Smooth muscle cell of the brain vasculature (primary cell): Measurements from ENCODE around the gene DNHD1.
A peak's percentile ranks its signal among the peaks of the same experiment; 100 is the strongest.

Source experiments
- DNase-seq: peaks from one replicate; pipeline ENCODE4 v3.0.0-alpha.2; 2012; ENCODE audit warnings: low read depth, low spot score

The DNHD1 gene

GRCh38 chr11:6611963-6612212 is 114.8 kb downstream of the DNHD1 start:
- DNase-seq = no peak

- DNase-seq = peak; percentile 83
Measured at GRCh38 chr11:6612213-6613041, 115.3 kb downstream of the DNHD1 start, which contains the start of gene TAF10. TAF10 (minus strand) TSS chr11:6612216; CDS start chr11:6612189, 27 bp downstream.

- no peak for DNase-seq
Measured at GRCh38 chr11:6613496-6613895, 116.4 kb downstream of the DNHD1 start.

DNA sequence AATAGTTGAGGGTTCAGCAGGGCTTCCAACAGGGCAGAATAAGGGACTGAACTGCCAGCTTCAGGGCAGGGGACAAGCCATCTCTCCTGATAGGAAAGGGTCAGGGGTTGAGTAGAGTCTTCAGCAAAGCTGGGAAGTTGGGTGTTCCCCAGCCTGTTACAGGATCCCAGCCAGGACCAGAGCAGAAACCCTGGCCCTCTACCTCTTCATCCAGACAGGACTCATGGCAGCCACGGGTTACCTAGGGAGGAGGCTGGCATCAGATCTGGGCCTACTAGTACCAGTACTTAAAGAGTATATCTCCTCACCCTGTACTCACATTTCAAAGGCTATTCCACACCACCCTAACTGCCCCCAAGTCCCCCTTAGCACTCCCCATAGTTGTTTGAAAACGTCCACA is 117.4 kb downstream of the DNHD1 start:
- no peak for DNase-seq

DNA sequence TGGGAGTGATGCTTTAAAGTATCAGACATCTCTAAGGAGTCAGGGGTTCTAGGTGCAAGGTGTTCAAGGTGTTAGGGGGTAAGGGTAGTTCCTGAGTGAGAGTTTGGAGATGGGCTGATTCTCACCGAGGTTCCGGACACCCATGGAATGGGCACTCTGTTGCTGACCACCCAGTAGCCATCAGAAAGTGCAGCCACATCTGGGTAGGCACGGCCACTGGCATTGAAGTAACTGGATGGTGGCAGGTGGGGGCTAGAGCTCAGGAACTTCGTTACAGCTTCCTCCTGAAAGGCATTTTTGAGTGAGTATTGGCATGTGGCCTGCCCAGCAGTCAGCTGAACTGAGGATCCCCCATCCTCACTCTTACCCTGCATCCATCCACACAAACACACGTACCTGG is 118.0 kb downstream of the DNHD1 start:
- DNase-seq = no peak

GRCh38 chr11:6615882-6616585 is 119.0 kb downstream of the DNHD1 start:
- no peak for DNase-seq

GRCh38 chr11:6616596-6617250 is 119.6 kb downstream of the DNHD1 start:
- DNase-seq = no peak

DNA sequence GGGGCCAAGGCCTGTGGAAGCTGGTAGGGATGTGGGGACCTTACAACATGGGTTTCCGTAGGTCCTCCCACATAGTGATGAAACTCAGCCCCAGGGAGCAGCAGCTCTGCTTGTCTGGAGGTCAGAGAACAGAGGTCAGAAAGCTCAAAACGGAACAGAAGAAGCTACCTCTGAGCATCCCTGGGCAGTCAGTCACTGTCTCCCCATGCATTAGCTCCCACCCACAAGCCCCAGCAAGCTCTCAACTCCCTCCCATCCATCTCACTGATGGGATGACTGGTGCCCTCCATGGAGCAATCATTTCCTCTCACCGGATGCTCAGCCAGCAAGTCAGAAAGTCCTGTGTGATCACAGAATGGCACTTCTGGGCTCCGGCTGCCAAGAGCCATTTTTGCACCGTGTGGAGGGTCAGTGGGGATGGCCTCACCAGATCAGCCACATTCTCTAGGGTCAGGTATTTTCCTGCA is 120.3 kb downstream of the DNHD1 start:
- no peak for DNase-seq

DNA sequence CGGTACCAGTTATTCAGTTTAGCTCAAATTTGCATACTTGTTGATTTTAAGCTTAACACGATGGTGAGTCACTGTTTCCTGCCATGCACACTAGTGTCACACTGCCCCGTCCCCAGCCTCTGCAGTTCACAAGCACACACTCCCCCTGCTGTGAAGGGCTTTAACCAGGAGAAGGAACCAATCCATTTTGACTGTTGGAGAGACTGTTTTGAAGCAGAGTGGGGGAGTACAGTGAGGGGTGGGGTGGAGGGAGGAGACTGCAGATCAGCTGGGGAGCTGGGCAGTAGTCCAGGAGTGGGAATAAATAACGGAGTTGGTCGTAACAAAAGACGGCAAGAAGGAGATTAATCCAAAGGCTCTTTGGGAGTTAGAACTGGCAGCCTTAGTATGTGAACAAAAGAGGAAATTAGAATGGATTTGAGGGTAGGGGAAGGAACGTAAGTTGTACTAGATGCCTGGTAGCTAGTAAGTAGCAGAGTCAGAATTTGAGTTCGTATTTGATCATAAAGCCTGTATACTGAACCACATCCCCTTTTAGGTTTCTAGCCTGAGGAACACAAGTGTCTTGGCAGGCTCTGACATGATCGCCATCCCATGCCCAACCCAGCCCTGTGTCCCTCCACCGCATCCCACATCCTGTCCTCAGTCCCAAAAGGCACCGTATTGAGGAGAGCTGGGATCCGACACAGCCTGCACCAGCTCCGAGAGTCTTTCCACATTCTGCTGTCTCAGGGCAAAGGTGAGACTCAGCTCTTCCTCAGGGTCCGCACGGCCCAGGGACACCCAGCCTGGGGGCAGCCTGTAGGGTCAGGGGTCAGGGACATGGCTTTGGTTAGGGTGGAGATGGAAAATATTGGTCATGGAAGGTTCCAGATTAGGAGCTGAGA is 121.3 kb downstream of the DNHD1 start:
- DNase-seq = no peak

DNA sequence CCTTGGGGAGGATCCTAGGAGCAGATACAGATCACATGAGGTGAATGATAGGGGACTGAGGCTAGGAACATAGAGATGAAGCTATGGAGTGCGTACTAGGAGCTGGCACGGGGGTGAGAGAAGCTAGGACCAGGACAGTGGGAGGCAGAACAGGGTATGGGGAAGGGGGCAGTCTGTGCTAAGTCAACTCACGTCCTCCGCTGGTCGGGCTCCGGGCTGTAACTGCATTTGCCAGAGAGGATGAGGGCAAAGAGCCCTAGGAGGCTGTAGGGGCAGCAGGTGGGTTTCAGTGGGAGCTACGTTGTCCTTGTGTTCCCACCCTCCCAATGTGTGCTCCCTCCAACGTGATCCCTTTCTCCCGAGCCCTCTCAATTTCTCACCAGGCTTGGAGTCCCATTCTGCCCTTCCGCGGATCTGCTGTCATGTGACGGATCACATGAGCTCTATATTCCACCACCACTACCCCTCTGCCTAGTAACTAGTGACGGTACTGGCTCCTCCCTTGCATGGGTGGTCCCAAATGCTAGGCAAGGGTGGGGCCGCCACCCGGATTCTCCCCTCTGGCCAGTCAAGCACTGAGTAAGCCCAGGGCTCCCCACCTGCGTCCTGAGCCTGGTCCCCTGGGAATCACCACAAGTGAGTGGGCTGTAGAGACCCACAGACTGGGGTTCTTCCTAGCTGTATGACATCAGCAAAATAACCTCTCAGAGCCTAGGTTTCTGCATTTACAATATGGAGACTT is 122.1 kb downstream of the DNHD1 start, which contains the start of gene TPP1:
TPP1 (minus strand) TSS at position 419 of the 742 bp plus-strand sequence; CDS start at position 397, 22 bp downstream.
- DNase-seq = peak; percentile 83

DNA sequence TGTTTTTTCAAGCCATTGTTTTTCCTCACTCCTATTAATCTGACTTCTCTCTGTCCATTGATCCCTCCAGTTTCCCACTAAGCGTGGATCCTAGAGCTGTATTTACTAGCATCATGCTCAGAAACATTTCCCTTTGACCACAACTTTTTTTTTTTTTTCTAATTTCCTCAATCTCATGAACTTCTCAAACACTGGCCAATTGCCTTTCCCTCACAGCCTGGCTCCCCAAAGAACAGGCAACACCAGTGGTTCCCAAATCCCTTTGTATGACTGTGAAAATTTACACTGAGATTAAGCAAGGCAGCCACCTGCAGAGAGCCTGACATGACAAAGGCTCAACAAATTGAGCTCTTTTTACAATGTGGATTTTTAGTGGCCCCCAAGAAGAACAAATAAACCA is 123.6 kb downstream of the DNHD1 start:
- DNase-seq = no peak
